Measurements from ENCODE around the gene CREB5. TPM values are rescaled to one million over a fixed set of nuclear protein-coding genes. Genes with fewer than 3 reads are reported as not detected.
A peak's percentile ranks its signal among the peaks of the same experiment; 100 is the strongest.

The CREB5 gene
- total RNA-seq, 4 donors from 2014 or later: 6.6 to 18.6 (median 12.6) TPM

- Histone ChIP-seq H3K36me3 (no peaks in the 10 kb centered on the region), H3K4me3 (no peak overlapping the region), H3K27ac (replicated peaks in 1 of 4) (peak overlapping the region; percentile 30 to 63 (median 44)), H3K9me3 (no peaks in the 10 kb centered on the region), H3K27me3 (no peaks in the 10 kb centered on the region), H3K4me1 (peaks cover 0 to 39% (median 26%) of the 10 kb centered on the region in 4 donors)
- no peak for TF ChIP-seq CTCF (IDR thresholded peaks at IDR 0.05)
- TF ChIP-seq POLR2AphosphoS5 (IDR thresholded peaks at IDR 0.05): no peak
- TF ChIP-seq POLR2A (IDR thresholded peaks at IDR 0.05; ENCODE audit: low read depth): no peak
- no peak for TF ChIP-seq EP300 (IDR thresholded peaks at IDR 0.05)
- no peak for DNase-seq (ENCODE audit: extremely low spot score)
- 61% methylated on average over 2 of the region's 2 CpGs for WGBS
- intact Hi-C loops (cut with DNase I): no loop called here
These were observed 205.1 kb downstream of the CREB5 start for GRCh38 chr7:28617308-28617880.

- Histone ChIP-seq H3K4me3 (no peak overlapping the region), H3K27me3 (no peaks in the 10 kb centered on the region), H3K4me1 (peaks cover 0 to 49% (median 33%) of the 10 kb centered on the region in 4 donors), H3K36me3 (no peaks in the 10 kb centered on the region), H3K27ac (replicated peaks in 1 of 4) (peak overlapping the region; percentile 30 to 63 (median 44)), H3K9me3 (no peaks in the 10 kb centered on the region)
- 82% methylated on average over 3 of the region's 3 CpGs for WGBS
- no peak for DNase-seq (ENCODE audit: extremely low spot score)
- TF ChIP-seq EP300 (IDR thresholded peaks at IDR 0.05) (no peak), POLR2AphosphoS5 (IDR thresholded peaks at IDR 0.05) (no peak), CTCF (IDR thresholded peaks at IDR 0.05) (no peak), POLR2A (IDR thresholded peaks at IDR 0.05; ENCODE audit: low read depth) (no peak)
- intact Hi-C loops (cut with DNase I): no loop called here
These were observed 206.1 kb downstream of the CREB5 start for GRCh38 chr7:28618383-28618782.

GRCh38 chr7:28619256-28619655, 206.9 kb downstream of the CREB5 start:
- 91% methylated on average over 3 of the region's 3 CpGs for WGBS
- intact Hi-C loops (cut with DNase I): no loop called here

GRCh38 chr7:28621369-28621841, 209.1 kb downstream of the CREB5 start:
- Histone ChIP-seq H3K4me1 (peaks cover 11 to 75% (median 47%) of the 10 kb centered on the region in 4 donors), H3K27ac (replicated peaks in 1 of 4) (no peak overlapping the region), H3K4me3 (no peak overlapping the region), H3K9me3 (no peaks in the 10 kb centered on the region), H3K27me3 (no peaks in the 10 kb centered on the region), H3K36me3 (no peaks in the 10 kb centered on the region)
- no peak for TF ChIP-seq POLR2AphosphoS5 (IDR thresholded peaks at IDR 0.05)
- TF ChIP-seq EP300 (IDR thresholded peaks at IDR 0.05): no peak
- TF ChIP-seq CTCF (IDR thresholded peaks at IDR 0.05): no peak
- no peak for TF ChIP-seq POLR2A (IDR thresholded peaks at IDR 0.05; ENCODE audit: low read depth)
- WGBS: 82% methylated on average over 6 of the region's 6 CpGs
- no peak for DNase-seq (ENCODE audit: extremely low spot score)
- intact Hi-C loops (cut with DNase I): loop anchor here (10.0 kb wide), 2 partner anchors 233 to 237 kb away; no protein-coding TSS in a partner anchor

More at GRCh38 chr7:28619256-28619655, 206.9 kb downstream of the CREB5 start:
- peaks cover 0 to 58% (median 39%) of the 10 kb centered on the region in 4 donors for H3K4me1 ChIP-seq
- H3K9me3 ChIP-seq: no peaks in the 10 kb centered on the region
- no peak overlapping the region for H3K4me3 ChIP-seq
- no peaks in the 10 kb centered on the region for H3K36me3 ChIP-seq
- H3K27me3 ChIP-seq: no peaks in the 10 kb centered on the region
- TF ChIP-seq CTCF (IDR thresholded peaks at IDR 0.05): no peak
- TF ChIP-seq POLR2A (IDR thresholded peaks at IDR 0.05; ENCODE audit: low read depth): no peak
- H3K27ac ChIP-seq (replicated peaks in 1 of 4): no peak overlapping the region
- DNase-seq (ENCODE audit: extremely low spot score): no peak

Data from esophagus muscularis mucosa (tissue), 4 donors.